ENCODE results near the gene RAB40A. TPM values are rescaled to one million over a fixed set of nuclear protein-coding genes. Genes with fewer than 3 reads are reported as not detected.
A peak's percentile ranks its signal among the peaks of the same experiment; 100 is the strongest.

The RAB40A gene
- total RNA-seq, 1 experiment from 2014 or later = 0.04 TPM

GRCh38 chrX:103562801-103563200, 43.5 kb upstream of the RAB40A start:
- H3K9ac ChIP-seq (ENCODE audit: low read length) = no peak overlapping the region
- CTCF ChIA-PET = no interaction called here
- H3K79me2 ChIP-seq (ENCODE audit: low read length) = no peaks in the 10 kb centered on the region
- no TSS peak for BruUV-seq (replicated peaks)
- H3K9me2 ChIP-seq (replicated peaks; ENCODE audit: low read length) = no peaks in the 10 kb centered on the region
- no peaks in the 10 kb centered on the region for H3K36me3 ChIP-seq (ENCODE audit: low read depth, low read length)
- POLR2A ChIA-PET (ENCODE audit: unreplicated experiment) = no interaction called here
- peaks cover 5% of the 10 kb centered on the region; the same call in 1 of the 2 replicates for H3K4me1 ChIP-seq (ENCODE audit: insufficient read depth, low read length)
- H3K27me3 ChIP-seq (ENCODE audit: low read length) = no peaks in the 10 kb centered on the region
- H3F3A ChIP-seq (ENCODE audit: low read length, unreplicated experiment) = no peaks in the 10 kb centered on the region
- no peak overlapping the region for H3K27ac ChIP-seq (ENCODE audit: low read length)
- DNase-seq (peak; percentile 40), ATAC-seq (peak; percentile 79)
- H3K4me2 ChIP-seq (ENCODE audit: low read length) = no peak overlapping the region
- intact Hi-C loops (cut with micrococcal nuclease) = no loop called here
- H3K9me3 ChIP-seq (ENCODE audit: low read length) = no peaks in the 10 kb centered on the region
- H4K20me1 ChIP-seq (ENCODE audit: low read length) = no peaks in the 10 kb centered on the region
- H3K4me3 ChIP-seq (ENCODE audit: low read length) = no peak overlapping the region
- TF ChIP-seq, protein P1, sequence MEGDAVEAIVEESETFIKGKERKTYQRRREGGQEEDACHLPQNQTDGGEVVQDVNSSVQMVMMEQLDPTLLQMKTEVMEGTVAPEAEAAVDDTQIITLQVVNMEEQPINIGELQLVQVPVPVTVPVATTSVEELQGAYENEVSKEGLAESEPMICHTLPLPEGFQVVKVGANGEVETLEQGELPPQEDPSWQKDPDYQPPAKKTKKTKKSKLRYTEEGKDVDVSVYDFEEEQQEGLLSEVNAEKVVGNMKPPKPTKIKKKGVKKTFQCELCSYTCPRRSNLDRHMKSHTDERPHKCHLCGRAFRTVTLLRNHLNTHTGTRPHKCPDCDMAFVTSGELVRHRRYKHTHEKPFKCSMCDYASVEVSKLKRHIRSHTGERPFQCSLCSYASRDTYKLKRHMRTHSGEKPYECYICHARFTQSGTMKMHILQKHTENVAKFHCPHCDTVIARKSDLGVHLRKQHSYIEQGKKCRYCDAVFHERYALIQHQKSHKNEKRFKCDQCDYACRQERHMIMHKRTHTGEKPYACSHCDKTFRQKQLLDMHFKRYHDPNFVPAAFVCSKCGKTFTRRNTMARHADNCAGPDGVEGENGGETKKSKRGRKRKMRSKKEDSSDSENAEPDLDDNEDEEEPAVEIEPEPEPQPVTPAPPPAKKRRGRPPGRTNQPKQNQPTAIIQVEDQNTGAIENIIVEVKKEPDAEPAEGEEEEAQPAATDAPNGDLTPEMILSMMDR (conservative IDR thresholded peaks at IDR 0.05; ENCODE audit: low read depth, low read length) = no peak
- TF ChIP-seq EZH2phosphoT487 (IDR thresholded peaks at IDR 0.05; ENCODE audit: borderline replicate concordance, low read length) (no peak), EZH2 (IDR thresholded peaks at IDR 0.05; ENCODE audit: low read length, unreplicated experiment) (no peak)
- H2AFZ ChIP-seq (ENCODE audit: low read length) = no peak overlapping the region

DNA sequence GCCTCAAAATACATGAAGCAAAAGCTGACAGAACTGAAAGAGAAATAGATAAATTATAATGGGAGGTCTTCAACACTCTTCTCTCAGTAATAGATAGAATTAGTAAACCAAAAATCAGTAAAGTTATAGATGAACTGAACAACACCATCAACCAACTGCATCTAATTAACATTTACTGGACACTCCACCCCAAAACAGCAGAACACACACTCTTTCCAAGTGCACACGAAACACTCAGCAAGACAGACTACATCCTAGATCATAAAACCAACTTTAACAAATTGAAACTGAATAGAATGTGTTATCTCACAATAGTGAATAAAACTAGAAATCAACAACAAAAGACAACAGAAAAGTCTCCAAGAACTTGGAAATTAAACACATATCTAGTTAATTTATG, 41.0 kb upstream of the RAB40A start:
- H3K4me1 ChIP-seq (ENCODE audit: insufficient read depth, low read length) = peaks cover 5% of the 10 kb centered on the region; the same call in 1 of the 2 replicates
- H3K27me3 ChIP-seq (ENCODE audit: low read length) = no peaks in the 10 kb centered on the region
- ChIA-PET POLR2A (ENCODE audit: unreplicated experiment) (no interaction called here), CTCF (no interaction called here)
- H3K9ac ChIP-seq (ENCODE audit: low read length) = no peak overlapping the region
- ATAC-seq (no peak), DNase-seq (no peak)
- TF ChIP-seq EZH2 (IDR thresholded peaks at IDR 0.05; ENCODE audit: low read length, unreplicated experiment) = no peak
- TF ChIP-seq, protein P1 (conservative IDR thresholded peaks at IDR 0.05; ENCODE audit: low read depth, low read length) = no peak
- no peak for TF ChIP-seq EZH2phosphoT487 (IDR thresholded peaks at IDR 0.05; ENCODE audit: borderline replicate concordance, low read length)
- H3K79me2 ChIP-seq (ENCODE audit: low read length) = no peaks in the 10 kb centered on the region
- BruUV-seq (replicated peaks) = no TSS peak
- H4K20me1 ChIP-seq (ENCODE audit: low read length) = no peaks in the 10 kb centered on the region
- no peak overlapping the region for H2AFZ ChIP-seq (ENCODE audit: low read length)
- H3K27ac ChIP-seq (ENCODE audit: low read length) = no peak overlapping the region
- H3K36me3 ChIP-seq (ENCODE audit: low read depth, low read length) = no peaks in the 10 kb centered on the region
- H3K9me2 ChIP-seq (replicated peaks; ENCODE audit: low read length) = no peaks in the 10 kb centered on the region
- intact Hi-C loops (cut with micrococcal nuclease) = no loop called here
- no peaks in the 10 kb centered on the region for H3F3A ChIP-seq (ENCODE audit: low read length, unreplicated experiment)
- H3K9me3 ChIP-seq (ENCODE audit: low read length) = no peaks in the 10 kb centered on the region
- no peak overlapping the region for H3K4me2 ChIP-seq (ENCODE audit: low read length)
- no peak overlapping the region for H3K4me3 ChIP-seq (ENCODE audit: low read length)

GRCh38 chrX:103556963-103557612, 37.8 kb upstream of the RAB40A start:
- TF ChIP-seq EZH2phosphoT487 (IDR thresholded peaks at IDR 0.05; ENCODE audit: borderline replicate concordance, low read length) = no peak
- no peak for TF ChIP-seq EZH2 (IDR thresholded peaks at IDR 0.05; ENCODE audit: low read length, unreplicated experiment)
- TF ChIP-seq, protein P1 (conservative IDR thresholded peaks at IDR 0.05; ENCODE audit: low read depth, low read length) = no peak
- no peaks in the 10 kb centered on the region for H3F3A ChIP-seq (ENCODE audit: low read length, unreplicated experiment)
- no TSS peak for BruUV-seq (replicated peaks)
- DNase-seq = peak; percentile 32
- ChIA-PET POLR2A (ENCODE audit: unreplicated experiment) (no interaction called here), CTCF (no interaction called here)
- intact Hi-C loops (cut with micrococcal nuclease) = no loop called here
- H3K27ac ChIP-seq (ENCODE audit: low read length) = no peak overlapping the region
- H3K9ac ChIP-seq (ENCODE audit: low read length) = no peak overlapping the region
- H3K9me3 ChIP-seq (ENCODE audit: low read length) = no peaks in the 10 kb centered on the region
- H3K4me1 ChIP-seq (ENCODE audit: insufficient read depth, low read length) = no peaks in the 10 kb centered on the region
- H3K79me2 ChIP-seq (ENCODE audit: low read length) = no peaks in the 10 kb centered on the region
- ATAC-seq = 0 out of 2 replicates have a peak, but pooled peaks have one; percentile 48
- H4K20me1 ChIP-seq (ENCODE audit: low read length) = no peaks in the 10 kb centered on the region
- H3K4me2 ChIP-seq (ENCODE audit: low read length) = no peak overlapping the region
- no peaks in the 10 kb centered on the region for H3K27me3 ChIP-seq (ENCODE audit: low read length)
- no peak overlapping the region for H3K4me3 ChIP-seq (ENCODE audit: low read length)
- H3K36me3 ChIP-seq (ENCODE audit: low read depth, low read length) = no peaks in the 10 kb centered on the region
- no peaks in the 10 kb centered on the region for H3K9me2 ChIP-seq (replicated peaks; ENCODE audit: low read length)
- H2AFZ ChIP-seq (ENCODE audit: low read length) = no peak overlapping the region
